WTC11 (cell line): ENCODE results near the gene HSDL1.

Experiments used
- CTCF ChIP-seq: fragments of 200-600 bp; IDR thresholded peaks from 2 replicates; pipeline ENCODE4 v1.8.0; 2022; ENCODE audit warnings: antibody characterized with exemption
- FOXJ3 ChIP-seq: sonication (generic); formaldehyde crosslinking; IDR thresholded peaks from 2 replicates; pipeline ENCODE4 v1.9.0; 2021; ENCODE audit warnings: missing genetic modification reagents, mild to moderate bottlenecking, borderline replicate concordance
- NFE2L1 ChIP-seq: sonication (generic); formaldehyde crosslinking; IDR thresholded peaks from 2 replicates; pipeline ENCODE4 v1.8.1; 2023; ENCODE audit warnings: missing genetic modification reagents
- NR1H2 ChIP-seq: sonication (generic); formaldehyde crosslinking; IDR thresholded peaks from 2 replicates; pipeline ENCODE4 v1.9.0; 2021; ENCODE audit warnings: mild to moderate bottlenecking, moderate library complexity, missing genetic modification reagents
- PREB ChIP-seq: sonication (generic); formaldehyde crosslinking; IDR thresholded peaks from 2 replicates; pipeline ENCODE4 v1.8.1; 2022; ENCODE audit warnings: mild to moderate bottlenecking, missing genetic modification reagents, moderate library complexity, borderline replicate concordance
- ZBTB21 ChIP-seq: sonication (generic); formaldehyde crosslinking; IDR thresholded peaks from 2 replicates; pipeline ENCODE4 v1.8.1; 2023; ENCODE audit warnings: mild to moderate bottlenecking, missing genetic modification reagents, borderline replicate concordance

DNA sequence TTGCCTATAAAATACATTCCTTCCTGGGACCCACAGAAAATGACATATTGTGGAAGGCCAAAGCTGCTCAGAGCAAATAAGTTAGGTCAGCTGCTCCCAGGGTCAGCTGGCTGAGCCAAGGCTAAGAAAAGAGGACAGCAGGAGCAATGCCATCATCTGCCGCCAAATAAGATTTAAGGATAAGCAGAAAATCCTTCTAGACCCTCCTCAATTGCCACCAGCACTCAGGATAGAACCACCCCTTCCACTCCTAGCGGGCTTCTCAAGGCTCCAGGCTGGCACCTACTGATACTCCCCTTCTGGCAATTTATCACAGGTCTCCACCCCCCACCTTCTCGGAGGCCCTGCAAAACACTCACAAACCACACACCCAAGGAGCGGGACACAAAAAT is 51.1 kb downstream of the HSDL1 start:
- TF ChIP-seq CTCF (no peak), ZBTB21 (CRISPR knock-in tag) (no peak), PREB (CRISPR knock-in tag) (no peak), FOXJ3 (CRISPR knock-in tag) (no peak), NFE2L1 (CRISPR knock-in tag) (no peak), NR1H2 (no peak)
